Liver (tissue), 9 donors: ENCODE measurements around the gene UCP2. TPM values are rescaled to one million over a fixed set of nuclear protein-coding genes. Genes with fewer than 3 reads are reported as not detected.

ENCODE experiments used
- DNase-seq: peaks from one replicate; pipeline ENCODE4 v3.0.0-alpha.2; 2017; ENCODE audit warnings: low spot score
- H3K27ac ChIP-seq, 2 donors: one replicate each; pipeline ENCODE4 v1.7.0; 2013; ENCODE audit warnings: inconsistent platforms in 2 of 2, low read length in 2 of 2, control low read depth in 1 of 2, low read depth in 1 of 2, mild to moderate bottlenecking in 1 of 2
- H3K27me3 ChIP-seq, 4 donors: one replicate each; pipeline versions ENCODE4 v1.6.1 to v1.7.0; 2013; ENCODE audit warnings: low read length in 3 of 4, inconsistent platforms in 1 of 4, mild to moderate bottlenecking in 1 of 4, moderate library complexity in 1 of 4; ENCODE audit not compliant: control insufficient read depth in 4 of 4, insufficient read depth in 4 of 4
- H3K36me3 ChIP-seq, 4 donors: one replicate each; pipeline versions ENCODE4 v1.6.1 to v1.7.0; 2013; ENCODE audit warnings: low read length in 3 of 4, mild to moderate bottlenecking in 3 of 4, low read depth in 1 of 4, moderate library complexity in 1 of 4; ENCODE audit not compliant: control insufficient read depth in 4 of 4, insufficient read depth in 3 of 4
- H3K4me1 ChIP-seq, 4 donors: one replicate each; pipeline versions ENCODE4 v1.6.1 to v1.7.0; 2013; ENCODE audit warnings: low read length in 3 of 4, mild to moderate bottlenecking in 3 of 4, moderate library complexity in 1 of 4; ENCODE audit not compliant: control insufficient read depth in 4 of 4, insufficient read depth in 4 of 4
- H3K4me3 ChIP-seq, 3 donors: one replicate each; pipeline versions ENCODE4 v1.6.1 to v1.7.0; 2013; ENCODE audit warnings: low read length in 3 of 3, control low read depth in 1 of 3, low read depth in 1 of 3, mild to moderate bottlenecking in 1 of 3
- H3K9ac ChIP-seq, 2 donors: one replicate each; pipeline ENCODE4 v1.7.0; 2013; ENCODE audit warnings: low read length in 2 of 2, mild to moderate bottlenecking in 2 of 2, moderate library complexity in 2 of 2, control low read depth in 1 of 2, low read depth in 1 of 2
- H3K9me3 ChIP-seq, 4 donors: one replicate each; pipeline versions ENCODE4 v1.6.1 to v1.7.0; 2013; ENCODE audit warnings: low read length in 3 of 4; ENCODE audit not compliant: control insufficient read depth in 4 of 4
- ATF3 ChIP-seq: IDR thresholded peaks from 2 replicates; pipeline ENCODE4 v1.6.1; 2016; ENCODE audit warnings: antibody characterized with exemption
- CTCF ChIP-seq: fragments of 150-350 bp; IDR thresholded peaks from 2 replicates; pipeline ENCODE4 v1.5.1; 2017; ENCODE audit warnings: improper control_type of control experiment, low read depth, low read length; ENCODE audit not compliant: missing input control
- EGR1 ChIP-seq, 2 donors: IDR thresholded peaks; 2 replicates each; pipeline ENCODE4 v1.6.1; 2016 to 2018; ENCODE audit warnings: antibody characterized with exemption in 2 of 2, low read depth in 2 of 2
- FOXA1 ChIP-seq: IDR thresholded peaks from 2 replicates; pipeline ENCODE4 v1.6.1; 2016; ENCODE audit warnings: antibody characterized with exemption
- GABPA ChIP-seq, 2 donors: IDR thresholded peaks in 1 of 2; conservative IDR thresholded peaks in 1 of 2; 2 replicates each; pipeline ENCODE4 v1.6.1; 2016; ENCODE audit warnings: antibody characterized with exemption in 2 of 2, mild to moderate bottlenecking in 1 of 2, moderate library complexity in 1 of 2
- HNF4A ChIP-seq, 2 donors: conservative IDR thresholded peaks; 2 replicates each; pipeline ENCODE4 v1.6.1; 2016; ENCODE audit warnings: antibody characterized with exemption in 2 of 2, mild to moderate bottlenecking in 2 of 2
- HNF4G ChIP-seq: IDR thresholded peaks from 2 replicates; pipeline ENCODE4 v1.6.1; 2016; ENCODE audit warnings: antibody characterized with exemption
- JUND ChIP-seq, 2 donors: IDR thresholded peaks; 2 replicates each; pipeline ENCODE4 v1.6.1; 2016; ENCODE audit warnings: antibody characterized with exemption in 2 of 2
- MAX ChIP-seq: IDR thresholded peaks from 2 replicates; pipeline ENCODE4 v1.6.1; 2016; ENCODE audit warnings: antibody characterized with exemption
- NR2F2 ChIP-seq: IDR thresholded peaks from 2 replicates; pipeline ENCODE4 v1.6.1; 2016; ENCODE audit warnings: antibody characterized with exemption
- RAD21 ChIP-seq, 2 donors: IDR thresholded peaks; 2 replicates each; pipeline ENCODE4 v1.6.1; 2016; ENCODE audit warnings: antibody characterized with exemption in 2 of 2, mild to moderate bottlenecking in 2 of 2
- REST ChIP-seq: IDR thresholded peaks from 2 replicates; pipeline ENCODE4 v1.6.1; 2016; ENCODE audit warnings: antibody characterized with exemption, mild to moderate bottlenecking
- RXRA ChIP-seq, 2 donors: IDR thresholded peaks; 2 replicates each; pipeline ENCODE4 v1.6.1; 2017 to 2018; ENCODE audit warnings: antibody characterized with exemption in 2 of 2, mild to moderate bottlenecking in 1 of 2
- SP1 ChIP-seq: IDR thresholded peaks from 2 replicates; pipeline ENCODE4 v1.6.1; 2018; ENCODE audit warnings: antibody characterized with exemption, mild to moderate bottlenecking
- TAF1 ChIP-seq: conservative IDR thresholded peaks from 2 replicates; pipeline ENCODE4 v1.6.1; 2016; ENCODE audit warnings: antibody characterized with exemption, mild to moderate bottlenecking
- YY1 ChIP-seq: IDR thresholded peaks from 2 replicates; pipeline ENCODE4 v1.6.1; 2016; ENCODE audit warnings: antibody characterized with exemption, mild to moderate bottlenecking
- WGBS: extraction: QIAGEN DNeasy Blood & Tissue Kit; methylation state at CpG from one replicate; pipeline ENCODE4 v1.1.7; 2013; 5-methylcytosine and 5-hydroxymethylcytosine counted together
- polyA plus RNA-seq, 2 donors: library from polyadenylated mRNA; stranded (reverse) in 1 of 2; unstranded in 1 of 2; fragments of 200-250 nt in 1 of 2; fragments of >200 nt in 1 of 2; fragmentation: Nextera tagmentation in 1 of 2; extraction: Ambion mirVana in 1 of 2; gene quantifications; one replicate each; pipeline versions ENCODE4 v1.2.1 to v1.2.3, GENCODE V29; 2013 to 2015
- total RNA-seq, 2 donors: library from RNA; depleted of rRNA; stranded (reverse); fragments of >200 nt; gene quantifications; one replicate each; pipeline ENCODE4 v1.2.3, GENCODE V29; 2014
- TF ChIP-seq, protein P1 (sequence below): IDR thresholded peaks from 2 replicates; pipeline ENCODE4 v1.6.1; 2016; ENCODE audit warnings: antibody characterized with exemption
- donor health status: healthy.
- donor health status: healthy.
- donor health status: healthy.
- donor health status: healthy.
- donor health status: healthy.

UCP2 gene
- total and polyA plus RNA-seq, 4 donors = 10.4 to 137 (median 13.6) TPM

- WGBS = 92% methylated on average over 3 of the region's 3 CpGs
- TF ChIP-seq HNF4A (conservative IDR thresholded peaks at IDR 0.05) (no peak), SP1 (no peak), ATF3 (no peak), GABPA (IDR thresholded peaks at IDR 0.05 in 1 of 2, conservative IDR thresholded peaks at IDR 0.05 in 1 of 2) (no peak), RAD21 (IDR thresholded peaks at IDR 0.05) (no peak), MAX (no peak), TAF1 (no peak), JUND (IDR thresholded peaks at IDR 0.05) (no peak), CTCF (no peak), FOXA1 (no peak), HNF4G (no peak), EGR1 (IDR thresholded peaks at IDR 0.05; ENCODE audit: low read depth in 2 of 2) (no peak)
- TF ChIP-seq, protein P1, sequence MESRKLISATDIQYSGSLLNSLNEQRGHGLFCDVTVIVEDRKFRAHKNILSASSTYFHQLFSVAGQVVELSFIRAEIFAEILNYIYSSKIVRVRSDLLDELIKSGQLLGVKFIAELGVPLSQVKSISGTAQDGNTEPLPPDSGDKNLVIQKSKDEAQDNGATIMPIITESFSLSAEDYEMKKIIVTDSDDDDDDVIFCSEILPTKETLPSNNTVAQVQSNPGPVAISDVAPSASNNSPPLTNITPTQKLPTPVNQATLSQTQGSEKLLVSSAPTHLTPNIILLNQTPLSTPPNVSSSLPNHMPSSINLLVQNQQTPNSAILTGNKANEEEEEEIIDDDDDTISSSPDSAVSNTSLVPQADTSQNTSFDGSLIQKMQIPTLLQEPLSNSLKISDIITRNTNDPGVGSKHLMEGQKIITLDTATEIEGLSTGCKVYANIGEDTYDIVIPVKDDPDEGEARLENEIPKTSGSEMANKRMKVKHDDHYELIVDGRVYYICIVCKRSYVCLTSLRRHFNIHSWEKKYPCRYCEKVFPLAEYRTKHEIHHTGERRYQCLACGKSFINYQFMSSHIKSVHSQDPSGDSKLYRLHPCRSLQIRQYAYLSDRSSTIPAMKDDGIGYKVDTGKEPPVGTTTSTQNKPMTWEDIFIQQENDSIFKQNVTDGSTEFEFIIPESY = no peak
These were observed 35.0 kb upstream of the UCP2 start for GRCh38 chr11:74017631-74018030.

DNA sequence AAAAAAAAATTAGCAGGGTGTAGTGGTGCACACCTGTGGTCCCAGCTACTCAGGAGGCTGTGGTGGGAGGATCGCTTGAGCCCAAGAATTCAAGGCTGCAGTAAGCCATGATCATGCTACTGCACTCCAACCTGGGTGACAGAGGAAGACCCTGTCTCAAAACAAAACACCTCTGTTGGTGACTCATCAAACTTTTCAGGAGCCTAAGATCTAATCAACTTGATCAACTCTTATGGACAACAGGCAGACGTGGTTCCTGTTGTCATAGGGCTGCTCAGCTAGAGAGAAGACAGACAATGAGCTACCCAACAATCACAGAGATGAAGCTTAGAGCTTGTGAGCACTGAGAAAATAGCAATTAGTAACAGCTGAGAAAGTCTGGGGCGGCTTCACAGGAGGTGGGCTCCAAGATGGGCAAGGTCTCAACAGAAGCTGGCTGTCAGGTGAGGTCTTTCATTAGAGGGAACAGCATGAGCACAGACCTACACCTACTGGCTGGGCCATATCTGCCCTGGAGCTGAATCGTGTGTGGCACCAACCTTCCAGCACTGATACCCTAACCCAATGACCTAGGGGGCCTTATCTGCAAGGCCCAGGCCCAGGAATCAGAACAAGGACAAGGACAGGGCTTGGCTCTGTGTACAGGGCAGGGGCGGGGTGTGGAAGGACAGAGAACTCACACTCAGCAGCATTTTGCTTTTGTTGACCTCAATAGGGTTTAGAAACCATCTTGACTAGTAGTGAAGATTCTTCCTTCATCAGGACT is 33.5 kb upstream of the UCP2 start:
- WGBS = 97% methylated on average over 5 of the region's 5 CpGs
- H3K4me3 ChIP-seq = no peak overlapping the region
- H3K9me3 ChIP-seq = no peaks in the 10 kb centered on the region
- no peaks in the 10 kb centered on the region for H3K36me3 ChIP-seq
- TF ChIP-seq RAD21 (IDR thresholded peaks at IDR 0.05) (no peak), NR2F2 (no peak), EGR1 (IDR thresholded peaks at IDR 0.05; ENCODE audit: low read depth in 2 of 2) (no peak), SP1 (no peak), JUND (IDR thresholded peaks at IDR 0.05) (no peak), GABPA (IDR thresholded peaks at IDR 0.05 in 1 of 2, conservative IDR thresholded peaks at IDR 0.05 in 1 of 2) (no peak), FOXA1 (no peak), ATF3 (no peak), REST (no peak), YY1 (no peak), HNF4A (conservative IDR thresholded peaks at IDR 0.05) (no peak), RXRA (IDR thresholded peaks at IDR 0.05) (no peak), HNF4G (no peak)
- DNase-seq = peak; percentile 73
- no peak overlapping the region for H3K27ac ChIP-seq
- H3K27me3 ChIP-seq = no peaks in the 10 kb centered on the region
- H3K4me1 ChIP-seq = peaks cover 15 to 29% (median 22%) of the 10 kb centered on the region in 4 donors
- H3K9ac ChIP-seq = no peak overlapping the region

More at GRCh38 chr11:74017631-74018030, 35.0 kb upstream of the UCP2 start:
- H3K4me1 ChIP-seq = peaks cover 15 to 29% (median 22%) of the 10 kb centered on the region in 4 donors
- H3K27me3 ChIP-seq = no peaks in the 10 kb centered on the region
- no peaks in the 10 kb centered on the region for H3K36me3 ChIP-seq
- DNase-seq = no peak
- peak overlapping the region in 1 of 2 donors; percentile 93 for H3K27ac ChIP-seq
- H3K9ac ChIP-seq = peak overlapping the region in 1 of 2 donors; percentile 71
- H3K9me3 ChIP-seq = no peaks in the 10 kb centered on the region
- no peak overlapping the region for H3K4me3 ChIP-seq
